ENCODE results near the gene PID1.

GRCh38 chr2:229098801-229099200 is 172.3 kb downstream of the PID1 start:
- TF ChIP-seq, protein P1, sequence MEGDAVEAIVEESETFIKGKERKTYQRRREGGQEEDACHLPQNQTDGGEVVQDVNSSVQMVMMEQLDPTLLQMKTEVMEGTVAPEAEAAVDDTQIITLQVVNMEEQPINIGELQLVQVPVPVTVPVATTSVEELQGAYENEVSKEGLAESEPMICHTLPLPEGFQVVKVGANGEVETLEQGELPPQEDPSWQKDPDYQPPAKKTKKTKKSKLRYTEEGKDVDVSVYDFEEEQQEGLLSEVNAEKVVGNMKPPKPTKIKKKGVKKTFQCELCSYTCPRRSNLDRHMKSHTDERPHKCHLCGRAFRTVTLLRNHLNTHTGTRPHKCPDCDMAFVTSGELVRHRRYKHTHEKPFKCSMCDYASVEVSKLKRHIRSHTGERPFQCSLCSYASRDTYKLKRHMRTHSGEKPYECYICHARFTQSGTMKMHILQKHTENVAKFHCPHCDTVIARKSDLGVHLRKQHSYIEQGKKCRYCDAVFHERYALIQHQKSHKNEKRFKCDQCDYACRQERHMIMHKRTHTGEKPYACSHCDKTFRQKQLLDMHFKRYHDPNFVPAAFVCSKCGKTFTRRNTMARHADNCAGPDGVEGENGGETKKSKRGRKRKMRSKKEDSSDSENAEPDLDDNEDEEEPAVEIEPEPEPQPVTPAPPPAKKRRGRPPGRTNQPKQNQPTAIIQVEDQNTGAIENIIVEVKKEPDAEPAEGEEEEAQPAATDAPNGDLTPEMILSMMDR (IDR thresholded peaks at IDR 0.05; ENCODE audit: insufficient read depth, low read depth, low read length) = no peak
- no peak for TF ChIP-seq EZH2 (IDR thresholded peaks at IDR 0.05; ENCODE audit: insufficient read depth, low read length)
